Mucosa of descending colon (tissue), 3 donors: Measurements from ENCODE around the gene PRDM16. TPM values are rescaled to one million over a fixed set of nuclear protein-coding genes. Genes with fewer than 3 reads are reported as not detected.
"Not testable (repeated sequence)": the region's sequence is repeated elsewhere in the genome, so short reads cannot be mapped to it uniquely, and the experiment has no call there.

Experiments used
- ATAC-seq: fragments of 200-7000 bp; cut with Tn5 transposase; one replicate; pipeline ENCODE4 v1.9.1; 2020; ENCODE audit warnings: mild to moderate bottlenecking, moderate library complexity
- DNase-seq, 3 donors: peaks; one replicate each; pipeline ENCODE4 v3.0.0-alpha.2; 2020
- H3K36me3 ChIP-seq: fragments of 200-600 bp; one replicate; pipeline ENCODE4 v1.8.0; 2021; ENCODE audit warnings: low read depth, mild to moderate bottlenecking
- H3K4me1 ChIP-seq: fragments of 200-600 bp; one replicate; pipeline ENCODE4 v1.8.0; 2021; ENCODE audit warnings: low read depth, mild to moderate bottlenecking
- H3K4me3 ChIP-seq: fragments of 200-600 bp; one replicate; pipeline ENCODE4 v1.8.0; 2021; ENCODE audit warnings: mild to moderate bottlenecking
- H3K9me3 ChIP-seq: fragments of 200-600 bp; one replicate; pipeline ENCODE4 v1.8.0; 2021; ENCODE audit warnings: mild to moderate bottlenecking
- intact Hi-C, 2 donors: fragments of 100-400 bp; cut with DNase I in 1 of 2; cut with micrococcal nuclease in 1 of 2; formaldehyde crosslinking; loops; one replicate each; pipeline versions ENCODE4 v1.11.0 to v1.11.1; 2022; cut with DNase I, micrococcal nuclease
- total RNA-seq, 3 donors: library from RNA; stranded (reverse); fragmentation: NEBNext Ultra II Directional in 2 of 3; extraction: Animal tissue kit (Norgen Biotek cat#: 25700) in 2 of 3; gene quantifications; one replicate each; pipeline versions ENCODE4 v1.2.1 to v1.2.4, GENCODE V29; 2021 to 2023
- TF ChIP-seq, protein P1 (sequence below): fragments of 200-600 bp; IDR thresholded peaks from one replicate; pipeline ENCODE4 v1.8.0; 2022; ENCODE audit warnings: antibody characterized with exemption, mild to moderate bottlenecking
- donor health status: DM: no; HTN: no; CAD: no; lungs with moderate emphysema.
- donor health status: DM: no; HTN: no; CAD: no.
- donor health status: DM: no; HTN: yes; CAD: no.

Gene PRDM16
- total RNA-seq, 3 donors from 2014 or later, result 1.6 to 2.5 (median 2.4) TPM

DNA sequence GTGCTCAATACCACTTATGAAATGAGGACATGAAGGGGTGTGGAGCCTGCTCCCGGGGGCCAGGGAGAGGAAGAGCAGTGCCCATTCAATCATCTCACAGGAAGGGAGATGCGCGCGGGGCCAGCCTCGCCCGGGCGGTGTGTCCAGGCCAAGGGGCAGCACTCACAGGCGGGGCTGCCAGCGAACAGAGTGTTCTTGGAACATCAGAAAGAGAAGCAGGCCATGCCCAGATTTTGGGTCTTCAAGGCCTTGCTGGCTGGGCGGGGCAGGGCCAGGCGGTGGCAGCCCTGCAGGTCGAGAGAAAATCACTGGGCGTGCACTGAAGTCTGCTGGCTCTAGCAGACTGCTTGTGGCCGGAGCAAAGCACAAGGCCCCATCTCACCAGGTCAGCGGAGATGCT, 168.6 kb downstream of the PRDM16 start:
- no peak for ATAC-seq
- intact Hi-C loops, result no loop called here
- no peaks in the 10 kb centered on the region for H3K4me1 ChIP-seq
- H3K4me3 ChIP-seq, result no peak overlapping the region
- no peak for DNase-seq
- no peaks in the 10 kb centered on the region for H3K9me3 ChIP-seq
- TF ChIP-seq, protein P1, sequence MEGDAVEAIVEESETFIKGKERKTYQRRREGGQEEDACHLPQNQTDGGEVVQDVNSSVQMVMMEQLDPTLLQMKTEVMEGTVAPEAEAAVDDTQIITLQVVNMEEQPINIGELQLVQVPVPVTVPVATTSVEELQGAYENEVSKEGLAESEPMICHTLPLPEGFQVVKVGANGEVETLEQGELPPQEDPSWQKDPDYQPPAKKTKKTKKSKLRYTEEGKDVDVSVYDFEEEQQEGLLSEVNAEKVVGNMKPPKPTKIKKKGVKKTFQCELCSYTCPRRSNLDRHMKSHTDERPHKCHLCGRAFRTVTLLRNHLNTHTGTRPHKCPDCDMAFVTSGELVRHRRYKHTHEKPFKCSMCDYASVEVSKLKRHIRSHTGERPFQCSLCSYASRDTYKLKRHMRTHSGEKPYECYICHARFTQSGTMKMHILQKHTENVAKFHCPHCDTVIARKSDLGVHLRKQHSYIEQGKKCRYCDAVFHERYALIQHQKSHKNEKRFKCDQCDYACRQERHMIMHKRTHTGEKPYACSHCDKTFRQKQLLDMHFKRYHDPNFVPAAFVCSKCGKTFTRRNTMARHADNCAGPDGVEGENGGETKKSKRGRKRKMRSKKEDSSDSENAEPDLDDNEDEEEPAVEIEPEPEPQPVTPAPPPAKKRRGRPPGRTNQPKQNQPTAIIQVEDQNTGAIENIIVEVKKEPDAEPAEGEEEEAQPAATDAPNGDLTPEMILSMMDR, result no peak
- no peaks in the 10 kb centered on the region for H3K36me3 ChIP-seq

DNA sequence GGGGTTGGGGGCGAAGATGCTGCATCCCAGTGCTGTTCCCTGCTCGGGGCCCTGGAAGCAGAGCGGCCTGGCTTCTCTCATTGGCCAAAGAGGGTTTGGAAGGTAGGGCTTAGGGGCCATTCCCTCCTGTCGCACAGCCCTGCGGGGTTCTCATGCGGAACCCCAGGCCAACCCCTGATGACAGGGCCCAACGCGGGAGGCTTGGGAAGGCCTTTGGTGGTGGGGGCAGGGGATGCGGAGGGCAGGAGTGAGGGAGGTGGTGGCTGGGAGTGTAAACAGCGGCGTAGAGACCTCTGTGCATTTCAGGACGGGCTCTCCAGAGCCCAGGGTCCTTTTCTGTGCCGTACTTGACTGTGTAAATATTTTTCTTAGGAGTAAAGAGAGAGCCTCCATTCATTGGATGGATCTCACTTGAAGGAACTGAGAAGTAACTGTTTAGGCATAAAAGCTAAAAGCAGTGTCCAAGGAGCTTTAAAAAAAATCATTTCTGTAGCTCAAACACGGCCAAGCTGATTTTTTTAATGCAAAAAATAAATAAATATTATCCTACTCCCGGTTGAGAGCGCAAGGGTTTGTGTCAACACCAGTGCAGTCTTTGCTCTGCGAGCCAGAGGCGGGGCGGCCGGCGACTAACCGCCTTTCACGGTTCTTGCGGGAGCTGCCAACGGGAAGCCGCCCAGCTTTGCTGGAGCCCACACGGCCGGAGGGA, 169.1 kb downstream of the PRDM16 start:
- H3K36me3 ChIP-seq, result no peaks in the 10 kb centered on the region
- no peaks in the 10 kb centered on the region for H3K9me3 ChIP-seq
- no peak overlapping the region for H3K4me3 ChIP-seq
- intact Hi-C loops, result no loop called here
- H3K4me1 ChIP-seq, result no peaks in the 10 kb centered on the region
- DNase-seq (no peak), ATAC-seq (no peak)
- TF ChIP-seq, protein P1, result no peak

DNA sequence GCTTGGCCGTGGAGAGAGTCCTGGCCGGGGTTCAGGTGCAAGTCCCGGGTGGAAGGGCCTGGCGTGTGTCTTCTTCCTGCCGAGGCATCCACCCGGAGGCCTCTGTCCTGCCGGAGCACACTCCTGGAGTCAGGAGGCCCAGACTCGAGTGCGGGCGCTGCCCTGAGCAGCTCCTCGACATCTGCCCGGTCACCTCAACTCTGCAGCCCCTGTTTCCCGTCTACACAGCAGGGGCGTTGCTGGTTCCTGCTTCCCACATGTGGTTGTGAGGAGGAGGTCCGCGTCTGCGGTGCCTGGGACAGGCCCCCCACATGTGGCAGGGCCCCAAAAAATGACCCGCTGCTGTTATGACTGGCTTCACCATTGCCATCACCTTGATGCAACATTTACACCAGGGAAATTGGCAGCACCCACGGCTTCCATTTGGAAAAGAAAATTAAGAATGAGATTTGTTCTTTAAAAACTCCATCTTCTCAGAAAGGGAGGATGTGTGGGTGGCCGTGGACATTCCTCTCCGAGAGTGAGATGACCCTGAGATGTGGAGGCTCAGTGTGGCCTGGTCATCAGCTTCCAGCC, 169.8 kb downstream of the PRDM16 start:
- ATAC-seq (no peak), DNase-seq (no peak)
- Histone ChIP-seq H3K36me3 (no peaks in the 10 kb centered on the region), H3K4me1 (no peaks in the 10 kb centered on the region), H3K4me3 (no peak overlapping the region), H3K9me3 (no peaks in the 10 kb centered on the region)
- intact Hi-C loops, result no loop called here
- TF ChIP-seq, protein P1, result no peak

DNA sequence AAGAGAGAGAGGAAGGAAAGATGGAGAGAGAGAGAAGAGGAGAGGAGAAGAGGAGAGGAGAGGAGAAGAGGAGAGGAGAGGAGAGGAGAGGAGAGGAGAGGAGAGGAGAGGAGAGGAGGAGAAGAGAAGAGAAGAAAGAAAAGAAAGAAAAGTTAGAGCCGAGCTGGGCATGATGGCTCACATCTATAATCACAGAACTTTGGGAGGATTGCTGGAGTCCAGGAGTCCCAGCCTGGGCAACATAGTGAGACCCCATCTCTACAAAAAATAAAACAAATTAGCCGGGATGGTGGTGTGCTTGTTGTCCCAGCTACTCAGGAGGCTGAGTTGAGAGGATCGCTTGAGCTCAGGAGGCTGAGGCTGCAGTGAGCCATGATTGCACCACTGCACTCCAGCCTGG, 171.0 kb downstream of the PRDM16 start:
- H3K4me3 ChIP-seq, ATAC-seq, intact Hi-C loops, DNase-seq, H3K9me3 ChIP-seq, H3K4me1 ChIP-seq, H3K36me3 ChIP-seq: not testable (repeated sequence)

DNA sequence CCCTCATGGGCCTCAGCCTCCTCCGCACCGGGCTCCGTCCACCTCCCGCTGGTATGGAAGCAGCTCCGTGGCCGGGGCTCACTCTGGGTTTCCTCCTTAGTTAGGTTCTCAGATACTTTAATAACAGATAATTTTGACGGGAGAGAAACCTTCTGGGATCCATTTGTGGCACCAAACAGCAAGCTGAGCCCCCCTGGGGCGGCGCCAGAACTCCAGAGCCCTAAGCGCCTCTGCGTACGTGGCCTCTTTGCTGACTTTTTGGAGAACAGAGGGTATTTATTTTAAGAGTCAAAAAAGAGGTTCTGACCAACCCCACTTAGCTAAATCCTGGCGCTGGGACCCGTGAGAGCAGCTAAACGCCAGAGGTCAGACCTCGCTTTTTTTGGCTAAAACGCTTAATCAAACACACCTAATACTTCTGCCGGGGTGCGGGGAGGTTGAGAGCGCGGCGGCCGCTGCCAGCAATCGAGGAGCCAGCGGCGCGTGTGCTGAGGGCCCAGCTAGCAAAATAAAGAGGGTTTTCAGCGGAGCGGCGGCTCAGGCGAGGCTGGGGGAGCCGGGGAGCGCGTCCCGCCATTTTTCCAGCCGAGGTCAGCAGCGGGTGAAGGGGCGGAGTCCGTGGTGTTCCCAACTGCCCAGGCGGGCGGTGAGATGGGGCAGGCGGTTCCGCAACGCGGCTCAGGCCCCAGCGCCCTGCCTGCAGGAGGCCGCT, 171.7 kb downstream of the PRDM16 start:
- Histone ChIP-seq H3K9me3 (no peaks in the 10 kb centered on the region), H3K4me1 (no peaks in the 10 kb centered on the region), H3K36me3 (no peaks in the 10 kb centered on the region), H3K4me3 (no peak overlapping the region)
- DNase-seq (no peak), ATAC-seq (no peak)
- TF ChIP-seq, protein P1, result no peak
- intact Hi-C loops, result no loop called here

DNA sequence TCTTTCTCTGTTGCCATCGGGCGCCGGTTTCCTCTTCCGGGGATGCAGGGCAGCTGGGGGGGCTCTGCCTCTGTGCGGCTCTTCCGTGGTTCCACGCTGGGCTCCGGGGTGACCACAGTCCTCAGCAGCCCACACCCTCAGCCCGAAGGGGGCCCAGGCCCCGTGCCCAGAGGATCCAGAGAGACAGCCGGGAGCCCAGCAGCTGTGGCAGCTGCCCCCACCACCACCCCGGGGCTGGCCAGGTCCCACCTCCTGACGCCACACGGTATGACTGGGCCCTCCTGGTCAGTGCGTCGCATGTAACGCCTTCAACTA, 172.2 kb downstream of the PRDM16 start:
- Histone ChIP-seq H3K4me1 (no peaks in the 10 kb centered on the region), H3K4me3 (no peak overlapping the region), H3K36me3 (no peaks in the 10 kb centered on the region), H3K9me3 (no peaks in the 10 kb centered on the region)
- DNase-seq (no peak), ATAC-seq (no peak)
- intact Hi-C loops, result no loop called here
- TF ChIP-seq, protein P1, result no peak
